GM15510 (cell line): ENCODE results near the gene HNRNPH1.
A peak's percentile ranks its signal among the peaks of the same experiment; 100 is the strongest.

ENCODE experiments used
- POLR2A ChIP-seq: IDR thresholded peaks from 3 replicates; pipeline ENCODE4 v1.6.1; 2011; ENCODE audit warnings: borderline replicate concordance; ENCODE audit not compliant: insufficient read length; ENCODE audit errors: extremely low read depth

The HNRNPH1 gene

GRCh38 chr5:179623003-179623905 lies at the start of gene HNRNPH1:
Gene HNRNPH1, minus strand, starts transcription at chr5:179623671. Its CDS starts 538 bp downstream, at chr5:179623133.
- peak; percentile 100 for TF ChIP-seq POLR2A

GRCh38 chr5:179668391-179668790 lies 44.9 kb upstream of the HNRNPH1 start:
- no peak for TF ChIP-seq POLR2A

GRCh38 chr5:179648410-179648809 lies 24.9 kb upstream of the HNRNPH1 start:
- TF ChIP-seq POLR2A: no peak

- TF ChIP-seq POLR2A: no peak
Measured at GRCh38 chr5:179624841-179625271, 1.4 kb upstream of the HNRNPH1 start.

GRCh38 chr5:179623906-179624741 lies 653 bp upstream of the HNRNPH1 start:
- TF ChIP-seq POLR2A: no peak

GRCh38 chr5:179621551-179622214 lies 1.8 kb downstream of the HNRNPH1 start:
- TF ChIP-seq POLR2A: no peak

- no peak for TF ChIP-seq POLR2A
Measured at GRCh38 chr5:179620703-179621350, 2.6 kb downstream of the HNRNPH1 start.

GRCh38 chr5:179620293-179620692 lies 3.2 kb downstream of the HNRNPH1 start:
- no peak for TF ChIP-seq POLR2A

- TF ChIP-seq POLR2A: no peak
Measured at GRCh38 chr5:179619776-179620175, 3.7 kb downstream of the HNRNPH1 start.

GRCh38 chr5:179618923-179619554 lies 4.4 kb downstream of the HNRNPH1 start:
- TF ChIP-seq POLR2A: no peak

GRCh38 chr5:179617930-179618329 lies 5.5 kb downstream of the HNRNPH1 start:
- TF ChIP-seq POLR2A: no peak

- TF ChIP-seq POLR2A: no peak
Measured at GRCh38 chr5:179616002-179616594, 7.4 kb downstream of the HNRNPH1 start.

- TF ChIP-seq POLR2A: no peak
Measured at GRCh38 chr5:179615203-179615602, 8.3 kb downstream of the HNRNPH1 start.

- TF ChIP-seq POLR2A: no peak
Measured at GRCh38 chr5:179614745-179615144, 8.7 kb downstream of the HNRNPH1 start.

GRCh38 chr5:179613460-179614071 lies 9.9 kb downstream of the HNRNPH1 start:
- no peak for TF ChIP-seq POLR2A
